Activated T-cell treated with anti-CD3 and anti-CD28 coated beads, Interleukin-2, amount 50 U/mL, for 72 hours (primary cell): Measurements from ENCODE around the gene PROX1. TPM values are rescaled to one million over a fixed set of nuclear protein-coding genes. Genes with fewer than 3 reads are reported as not detected.

Experiments used
- ATAC-seq, 2 donors: fragments of 150-1000 bp; cut with Tn5 transposase; replicated peaks in 1 of 2; 2 replicates each; pipeline ENCODE4 v1.10.0; 2021; ENCODE audit warnings: moderate library complexity in 2 of 2, mild to moderate bottlenecking in 1 of 2
- DNase-seq, 2 donors: peaks; one replicate each; pipeline ENCODE4 v3.0.0; 2021 to 2022; ENCODE audit warnings: mixed read lengths in 1 of 2
- H3K27ac Mint-ChIP-seq: one replicate; pipeline ENCODE4 v1.8.0; 2022; ENCODE audit warnings: mild to moderate bottlenecking, moderate library complexity, mixed read lengths
- H3K27me3 Mint-ChIP-seq: one replicate; pipeline ENCODE4 v1.8.0; 2022; ENCODE audit warnings: low read depth, mixed read lengths
- H3K36me3 Mint-ChIP-seq, 2 donors: one replicate each; pipeline ENCODE4 v1.8.0; 2022; ENCODE audit warnings: mixed read lengths in 2 of 2, mild to moderate bottlenecking in 1 of 2; ENCODE audit not compliant: insufficient read depth in 2 of 2
- H3K4me1 Mint-ChIP-seq: one replicate; pipeline ENCODE4 v1.8.0; 2022; ENCODE audit warnings: low read depth, mixed read lengths
- H3K4me3 Mint-ChIP-seq, 2 donors: one replicate each; pipeline ENCODE4 v1.8.0; 2022; ENCODE audit warnings: mild to moderate bottlenecking in 2 of 2, mixed read lengths in 2 of 2, moderate library complexity in 2 of 2
- H3K9me3 Mint-ChIP-seq, 2 donors: one replicate each; pipeline ENCODE4 v1.8.0; 2022; ENCODE audit warnings: mixed read lengths in 2 of 2
- total RNA-seq, 2 donors: library from RNA; stranded (reverse); gene quantifications; one replicate each; pipeline ENCODE4 v1.2.3, GENCODE V29; 2022

Gene PROX1
- total RNA-seq, 2 donors from 2014 or later, result 0.21 TPM; not detected in 1

GRCh38 chr1:213996320-213997037, 8.7 kb downstream of the PROX1 start:
- no peak overlapping the region for H3K4me3 Mint-ChIP-seq
- H3K9me3 Mint-ChIP-seq, result no peaks in the 10 kb centered on the region
- ATAC-seq (no peak), DNase-seq (no peak)
- no peak overlapping the region for H3K27ac Mint-ChIP-seq
- no peaks in the 10 kb centered on the region for H3K4me1 Mint-ChIP-seq
- H3K36me3 Mint-ChIP-seq, result no peaks in the 10 kb centered on the region
- H3K27me3 Mint-ChIP-seq, result peaks cover 22% of the 10 kb centered on the region

DNA sequence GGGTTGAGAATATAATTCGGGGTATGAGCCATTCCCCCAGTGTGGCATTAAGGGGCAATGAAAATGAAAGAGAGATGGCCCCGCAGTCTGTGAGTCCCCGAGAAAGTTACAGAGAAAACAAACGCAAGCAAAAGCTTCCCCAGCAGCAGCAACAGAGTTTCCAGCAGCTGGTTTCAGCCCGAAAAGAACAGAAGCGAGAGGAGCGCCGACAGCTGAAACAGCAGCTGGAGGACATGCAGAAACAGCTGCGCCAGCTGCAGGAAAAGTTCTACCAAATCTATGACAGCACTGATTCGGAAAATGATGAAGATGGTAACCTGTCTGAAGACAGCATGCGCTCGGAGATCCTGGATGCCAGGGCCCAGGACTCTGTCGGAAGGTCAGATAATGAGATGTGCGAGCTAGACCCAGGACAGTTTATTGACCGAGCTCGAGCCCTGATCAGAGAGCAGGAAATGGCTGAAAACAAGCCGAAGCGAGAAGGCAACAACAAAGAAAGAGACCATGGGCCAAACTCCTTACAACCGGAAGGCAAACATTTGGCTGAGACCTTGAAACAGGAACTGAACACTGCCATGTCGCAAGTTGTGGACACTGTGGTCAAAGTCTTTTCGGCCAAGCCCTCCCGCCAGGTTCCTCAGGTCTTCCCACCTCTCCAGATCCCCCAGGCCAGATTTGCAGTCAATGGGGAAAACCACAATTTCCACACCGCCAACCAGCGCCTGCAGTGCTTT, 9.4 kb downstream of the PROX1 start:
- no peak for DNase-seq
- no peaks in the 10 kb centered on the region for H3K4me1 Mint-ChIP-seq
- no peaks in the 10 kb centered on the region for H3K36me3 Mint-ChIP-seq
- no peak overlapping the region for H3K4me3 Mint-ChIP-seq
- no peaks in the 10 kb centered on the region for H3K9me3 Mint-ChIP-seq
- no peak overlapping the region for H3K27ac Mint-ChIP-seq
- no peak for ATAC-seq
- H3K27me3 Mint-ChIP-seq, result peaks cover 14% of the 10 kb centered on the region

DNA sequence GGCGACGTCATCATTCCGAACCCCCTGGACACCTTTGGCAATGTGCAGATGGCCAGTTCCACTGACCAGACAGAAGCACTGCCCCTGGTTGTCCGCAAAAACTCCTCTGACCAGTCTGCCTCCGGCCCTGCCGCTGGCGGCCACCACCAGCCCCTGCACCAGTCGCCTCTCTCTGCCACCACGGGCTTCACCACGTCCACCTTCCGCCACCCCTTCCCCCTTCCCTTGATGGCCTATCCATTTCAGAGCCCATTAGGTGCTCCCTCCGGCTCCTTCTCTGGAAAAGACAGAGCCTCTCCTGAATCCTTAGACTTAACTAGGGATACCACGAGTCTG, 10.0 kb downstream of the PROX1 start:
- ATAC-seq (no peak), DNase-seq (no peak)
- H3K9me3 Mint-ChIP-seq, result no peaks in the 10 kb centered on the region
- no peak overlapping the region for H3K4me3 Mint-ChIP-seq
- H3K27ac Mint-ChIP-seq, result no peak overlapping the region
- peaks cover 9% of the 10 kb centered on the region for H3K27me3 Mint-ChIP-seq
- H3K4me1 Mint-ChIP-seq, result no peaks in the 10 kb centered on the region
- H3K36me3 Mint-ChIP-seq, result no peaks in the 10 kb centered on the region

GRCh38 chr1:213998785-213999184, 11.0 kb downstream of the PROX1 start:
- Mint-ChIP-seq H3K36me3 (no peaks in the 10 kb centered on the region), H3K4me1 (no peaks in the 10 kb centered on the region), H3K27ac (no peak overlapping the region), H3K9me3 (no peaks in the 10 kb centered on the region), H3K4me3 (no peak overlapping the region), H3K27me3 (peaks cover 4% of the 10 kb centered on the region)
- ATAC-seq, result no peak
- no peak for DNase-seq

DNA sequence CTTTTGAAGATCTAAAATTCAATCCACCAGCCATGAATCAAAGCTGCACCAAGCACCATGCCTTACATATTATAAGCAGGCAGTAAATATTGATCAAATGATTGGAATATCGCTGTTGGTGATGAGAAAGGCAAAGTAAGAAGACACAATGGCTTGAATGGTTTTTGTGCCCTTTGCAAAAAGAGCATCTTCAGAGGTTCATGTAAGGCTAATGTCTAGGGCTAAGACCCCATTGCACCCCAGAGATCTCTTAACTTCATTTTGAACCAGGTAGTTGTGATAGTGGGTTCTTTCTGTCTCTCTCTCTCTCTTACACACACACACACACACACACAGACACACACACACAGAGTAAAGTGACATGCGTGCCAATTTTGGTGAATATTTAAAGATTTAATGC, 12.0 kb downstream of the PROX1 start:
- Mint-ChIP-seq H3K4me1 (no peaks in the 10 kb centered on the region), H3K27ac (no peak overlapping the region), H3K4me3 (no peak overlapping the region), H3K27me3 (no peaks in the 10 kb centered on the region), H3K9me3 (no peaks in the 10 kb centered on the region), H3K36me3 (no peaks in the 10 kb centered on the region)
- ATAC-seq (no peak), DNase-seq (no peak)

GRCh38 chr1:214002060-214002459, 14.3 kb downstream of the PROX1 start:
- no peak overlapping the region for H3K4me3 Mint-ChIP-seq
- no peak for DNase-seq
- no peak for ATAC-seq
- H3K9me3 Mint-ChIP-seq, result peaks cover 2 to 3% of the 10 kb centered on the region in 2 donors
- H3K27ac Mint-ChIP-seq, result no peak overlapping the region
- H3K27me3 Mint-ChIP-seq, result no peaks in the 10 kb centered on the region
- H3K36me3 Mint-ChIP-seq, result no peaks in the 10 kb centered on the region
- no peaks in the 10 kb centered on the region for H3K4me1 Mint-ChIP-seq

DNA sequence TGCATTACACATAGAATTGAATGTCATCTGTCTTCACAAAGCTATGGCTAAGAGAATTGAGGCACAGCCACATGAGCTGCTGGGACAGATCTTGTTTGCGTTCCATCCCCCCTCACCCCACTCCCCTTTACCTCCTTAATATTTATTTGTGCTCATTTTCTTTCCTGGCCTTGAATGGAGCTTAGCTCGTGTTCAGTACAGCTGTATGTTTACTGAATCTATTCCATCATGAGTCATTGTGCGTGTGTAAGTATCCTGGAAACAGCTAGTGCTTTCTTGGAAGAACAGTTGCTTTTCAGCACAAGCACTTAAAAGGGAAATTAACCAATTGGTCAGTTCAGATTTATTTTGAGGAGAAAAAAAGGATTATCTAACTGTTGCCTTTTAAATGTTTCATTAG, 14.7 kb downstream of the PROX1 start:
- peaks cover 2 to 3% of the 10 kb centered on the region in 2 donors for H3K9me3 Mint-ChIP-seq
- DNase-seq (no peak), ATAC-seq (no peak)
- no peak overlapping the region for H3K27ac Mint-ChIP-seq
- H3K4me3 Mint-ChIP-seq, result no peak overlapping the region
- no peaks in the 10 kb centered on the region for H3K4me1 Mint-ChIP-seq
- H3K27me3 Mint-ChIP-seq, result no peaks in the 10 kb centered on the region
- H3K36me3 Mint-ChIP-seq, result no peaks in the 10 kb centered on the region

DNA sequence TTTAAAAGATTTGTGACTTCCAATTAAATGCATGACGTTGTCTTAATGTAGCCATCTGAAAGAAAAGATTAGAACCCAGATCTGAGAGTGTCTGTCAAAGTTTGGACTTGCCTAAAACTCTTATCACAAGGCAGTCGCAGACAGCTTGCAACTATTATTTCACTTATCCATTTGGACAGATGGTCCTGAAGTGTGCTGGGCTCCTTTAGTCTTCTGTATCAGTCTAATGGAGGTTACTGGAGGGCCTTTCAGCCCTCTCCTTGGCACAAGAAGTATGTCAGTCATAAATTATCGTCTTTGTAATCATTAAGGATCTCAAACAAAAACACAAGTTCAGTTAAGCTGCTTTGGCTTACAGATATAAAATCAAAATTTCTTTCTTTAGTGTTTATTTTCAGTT, 15.5 kb downstream of the PROX1 start:
- Mint-ChIP-seq H3K27me3 (no peaks in the 10 kb centered on the region), H3K9me3 (peaks cover 2 to 3% of the 10 kb centered on the region in 2 donors), H3K4me3 (no peak overlapping the region), H3K36me3 (no peaks in the 10 kb centered on the region), H3K27ac (no peak overlapping the region), H3K4me1 (no peaks in the 10 kb centered on the region)
- DNase-seq (no peak), ATAC-seq (no peak)

DNA sequence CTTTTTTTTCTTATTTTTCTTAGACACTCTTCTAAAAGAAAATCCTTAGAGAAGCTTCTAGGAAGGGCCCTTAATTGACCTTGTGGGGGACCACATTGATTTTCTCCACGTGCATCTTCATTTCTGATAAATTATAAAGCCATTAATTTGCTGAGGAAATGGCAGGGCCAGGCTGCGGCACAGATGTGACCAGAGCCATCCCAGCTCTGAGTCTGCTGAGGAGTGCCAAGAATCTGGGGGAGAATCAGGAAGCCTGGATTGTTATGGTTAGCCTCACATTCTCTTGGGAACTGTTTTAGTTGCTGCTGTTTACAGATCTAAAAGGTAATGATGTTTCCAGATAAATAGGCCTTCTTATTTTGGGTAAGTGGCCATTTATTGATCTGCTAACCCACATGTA, 16.2 kb downstream of the PROX1 start:
- DNase-seq, result no peak
- Mint-ChIP-seq H3K4me1 (no peaks in the 10 kb centered on the region), H3K4me3 (no peak overlapping the region)

DNA sequence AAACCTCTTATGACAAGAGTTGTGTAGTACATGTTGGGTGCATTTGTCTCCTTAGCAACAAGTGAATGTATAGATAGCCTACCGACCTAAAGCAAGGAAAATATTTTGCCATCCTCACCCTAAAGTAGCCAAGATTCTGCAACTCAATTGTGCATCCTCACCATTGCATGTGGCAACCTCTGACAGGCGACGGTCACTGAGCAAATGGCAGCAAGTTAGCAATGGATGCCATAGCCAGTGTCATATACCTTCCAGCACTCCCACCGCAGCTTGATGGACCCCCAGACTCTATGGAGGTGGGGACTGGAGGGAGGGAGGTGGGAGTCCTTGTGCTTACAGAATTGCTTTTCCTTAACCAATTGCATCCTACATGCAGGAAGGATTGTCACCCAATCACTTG, 17.0 kb downstream of the PROX1 start:
- H3K27me3 Mint-ChIP-seq, result no peaks in the 10 kb centered on the region

More for the DNA sequence above, 16.2 kb downstream of the PROX1 start:
- Mint-ChIP-seq H3K9me3 (peaks cover 2 to 3% of the 10 kb centered on the region in 2 donors), H3K27ac (no peak overlapping the region), H3K27me3 (no peaks in the 10 kb centered on the region), H3K36me3 (no peaks in the 10 kb centered on the region)
- no peak for ATAC-seq

GRCh38 chr1:214005708-214006107, 17.9 kb downstream of the PROX1 start:
- H3K4me1 Mint-ChIP-seq, result no peaks in the 10 kb centered on the region
- no peak overlapping the region for H3K4me3 Mint-ChIP-seq
- ATAC-seq, result no peak
- no peak overlapping the region for H3K27ac Mint-ChIP-seq
- DNase-seq, result no peak
- H3K36me3 Mint-ChIP-seq, result no peaks in the 10 kb centered on the region
- peaks cover 2 to 3% of the 10 kb centered on the region in 2 donors for H3K9me3 Mint-ChIP-seq
- H3K27me3 Mint-ChIP-seq, result no peaks in the 10 kb centered on the region

More for the DNA sequence above, 17.0 kb downstream of the PROX1 start:
- Mint-ChIP-seq H3K27ac (no peak overlapping the region), H3K4me1 (no peaks in the 10 kb centered on the region), H3K9me3 (peaks cover 2 to 3% of the 10 kb centered on the region in 2 donors), H3K36me3 (no peaks in the 10 kb centered on the region), H3K4me3 (no peak overlapping the region)
- DNase-seq, result no peak
- no peak for ATAC-seq

- Mint-ChIP-seq H3K27me3 (peaks cover 6% of the 10 kb centered on the region), H3K4me3 (no peak overlapping the region), H3K36me3 (no peaks in the 10 kb centered on the region), H3K4me1 (no peaks in the 10 kb centered on the region), H3K27ac (no peak overlapping the region), H3K9me3 (peaks cover 2 to 3% of the 10 kb centered on the region in 2 donors)
- ATAC-seq (no peak), DNase-seq (no peak)
Observed at GRCh38 chr1:214006845-214007244, 19.1 kb downstream of the PROX1 start.

DNA sequence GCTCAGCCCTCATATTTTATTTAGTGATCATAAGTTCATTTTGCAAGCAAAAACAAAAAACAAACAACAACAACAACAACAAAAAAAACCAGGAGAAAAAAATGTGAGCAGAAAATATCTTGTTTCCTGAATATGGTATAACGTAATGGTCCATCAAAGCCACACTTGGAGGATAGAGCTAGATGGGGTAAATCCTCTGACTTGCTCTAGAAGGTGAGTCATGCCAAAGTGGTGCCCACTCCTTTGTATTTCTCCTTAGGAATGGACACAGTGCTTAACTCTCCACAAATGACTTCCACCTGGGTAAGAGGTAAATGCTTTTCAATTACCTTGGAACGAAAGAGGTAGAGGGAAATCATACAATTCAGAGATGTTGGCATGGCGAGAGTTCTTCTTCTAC, 20.6 kb downstream of the PROX1 start:
- no peak overlapping the region for H3K27ac Mint-ChIP-seq
- DNase-seq, result no peak
- H3K27me3 Mint-ChIP-seq, result peaks cover 11% of the 10 kb centered on the region
- no peak for ATAC-seq
- H3K36me3 Mint-ChIP-seq, result no peaks in the 10 kb centered on the region
- no peak overlapping the region for H3K4me3 Mint-ChIP-seq
- H3K4me1 Mint-ChIP-seq, result no peaks in the 10 kb centered on the region
- H3K9me3 Mint-ChIP-seq, result peaks cover 2 to 6% of the 10 kb centered on the region in 2 donors
